CD4-positive, alpha-beta T cell treated with Interleukin-10 for 1 hour (primary cell): ENCODE results near the gene POU3F3.

Experiments used
- DNase-seq: peaks from one replicate; pipeline ENCODE4 v3.0.0-alpha.2; 2020

The POU3F3 gene

DNA sequence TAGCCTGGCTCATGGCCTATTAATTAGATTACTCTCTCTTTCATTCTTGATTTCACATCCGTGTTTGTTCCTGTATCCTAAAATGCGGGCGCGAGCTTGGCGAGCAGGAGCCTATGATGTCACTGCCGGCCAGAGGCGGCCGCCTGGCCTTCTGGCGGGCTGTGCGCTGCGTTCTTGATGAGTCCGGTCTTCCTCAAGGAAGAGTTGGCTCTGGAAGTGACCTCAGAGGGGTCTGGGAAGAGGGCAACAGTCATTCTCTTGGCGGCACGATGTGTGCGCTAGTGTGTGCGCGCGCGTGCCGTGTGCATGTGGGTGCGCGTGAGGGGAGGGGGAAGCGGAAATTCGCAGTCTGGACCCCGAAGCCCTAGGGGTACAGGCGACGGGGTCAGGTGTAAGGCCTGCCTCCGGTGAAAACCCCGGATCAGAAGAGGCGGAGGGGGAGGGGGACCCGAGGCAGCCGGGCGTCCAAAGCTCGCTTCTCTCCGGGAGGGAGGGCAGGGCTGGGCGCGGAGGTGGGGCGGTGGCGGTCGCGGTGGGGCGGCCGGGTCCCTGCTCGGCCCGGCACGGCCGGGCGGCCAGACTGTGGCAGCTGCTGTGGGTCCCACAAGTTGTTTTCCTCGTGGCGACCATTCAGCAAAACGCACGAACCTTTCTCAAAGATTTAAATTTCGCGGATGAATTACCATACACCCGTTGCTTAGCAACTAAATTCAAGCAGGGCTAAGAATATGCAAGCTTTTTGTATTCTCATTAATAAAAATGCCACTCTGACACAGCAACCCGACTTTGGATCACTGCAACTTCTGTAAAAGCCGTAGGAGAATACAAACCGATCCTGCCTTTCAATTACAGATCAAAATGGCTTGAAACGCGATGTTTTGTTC lies 8.4 kb downstream of the POU3F3 start:
- no peak for DNase-seq

- DNase-seq, result no peak
Observed at GRCh38 chr2:104863146-104863467, 9.2 kb downstream of the POU3F3 start.

- no peak for DNase-seq
Observed at GRCh38 chr2:104863468-104864279, 9.8 kb downstream of the POU3F3 start.

DNA sequence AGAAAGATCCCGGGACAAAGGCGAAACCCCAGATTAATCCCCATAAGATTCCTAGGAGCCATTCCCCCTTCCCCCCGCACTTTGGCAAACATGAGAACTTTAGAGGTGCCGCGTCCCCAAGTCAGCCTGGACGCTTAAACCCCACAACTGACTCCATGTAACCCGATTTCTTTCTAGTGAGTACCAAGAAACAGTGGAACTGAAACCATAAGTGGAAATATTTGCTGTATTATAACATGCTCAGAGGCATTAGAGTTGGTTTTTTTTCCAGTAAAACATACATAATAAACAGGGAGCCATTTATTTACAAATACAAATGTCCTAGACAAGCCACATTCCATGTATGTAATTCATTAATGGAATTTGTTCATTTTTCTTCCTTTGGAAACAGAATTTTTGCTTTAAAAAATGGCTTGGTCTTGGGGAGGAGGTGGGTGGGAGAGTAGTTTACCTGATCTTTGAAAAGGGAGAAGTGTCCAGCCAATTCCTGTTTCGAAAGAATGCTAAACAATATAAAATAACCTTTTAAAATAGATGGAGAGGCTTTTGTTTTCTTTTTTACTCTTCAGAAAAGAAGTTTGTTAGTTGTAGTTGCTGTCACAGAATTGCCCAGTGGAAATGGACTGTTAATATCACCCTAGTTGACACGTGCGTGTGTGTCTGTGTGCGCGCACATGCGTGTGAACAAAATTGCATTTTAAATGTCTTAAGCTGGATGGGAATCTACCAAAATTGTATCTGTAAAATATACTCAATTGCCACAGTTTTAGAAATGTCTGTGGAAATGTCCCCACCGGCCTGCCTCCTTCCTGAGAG lies 10.6 kb downstream of the POU3F3 start:
- no peak for DNase-seq

- DNase-seq, result no peak
Observed at GRCh38 chr2:104865096-104865470, 11.2 kb downstream of the POU3F3 start.

- no peak for DNase-seq
Observed at GRCh38 chr2:104866122-104866864, 12.4 kb downstream of the POU3F3 start.

DNA sequence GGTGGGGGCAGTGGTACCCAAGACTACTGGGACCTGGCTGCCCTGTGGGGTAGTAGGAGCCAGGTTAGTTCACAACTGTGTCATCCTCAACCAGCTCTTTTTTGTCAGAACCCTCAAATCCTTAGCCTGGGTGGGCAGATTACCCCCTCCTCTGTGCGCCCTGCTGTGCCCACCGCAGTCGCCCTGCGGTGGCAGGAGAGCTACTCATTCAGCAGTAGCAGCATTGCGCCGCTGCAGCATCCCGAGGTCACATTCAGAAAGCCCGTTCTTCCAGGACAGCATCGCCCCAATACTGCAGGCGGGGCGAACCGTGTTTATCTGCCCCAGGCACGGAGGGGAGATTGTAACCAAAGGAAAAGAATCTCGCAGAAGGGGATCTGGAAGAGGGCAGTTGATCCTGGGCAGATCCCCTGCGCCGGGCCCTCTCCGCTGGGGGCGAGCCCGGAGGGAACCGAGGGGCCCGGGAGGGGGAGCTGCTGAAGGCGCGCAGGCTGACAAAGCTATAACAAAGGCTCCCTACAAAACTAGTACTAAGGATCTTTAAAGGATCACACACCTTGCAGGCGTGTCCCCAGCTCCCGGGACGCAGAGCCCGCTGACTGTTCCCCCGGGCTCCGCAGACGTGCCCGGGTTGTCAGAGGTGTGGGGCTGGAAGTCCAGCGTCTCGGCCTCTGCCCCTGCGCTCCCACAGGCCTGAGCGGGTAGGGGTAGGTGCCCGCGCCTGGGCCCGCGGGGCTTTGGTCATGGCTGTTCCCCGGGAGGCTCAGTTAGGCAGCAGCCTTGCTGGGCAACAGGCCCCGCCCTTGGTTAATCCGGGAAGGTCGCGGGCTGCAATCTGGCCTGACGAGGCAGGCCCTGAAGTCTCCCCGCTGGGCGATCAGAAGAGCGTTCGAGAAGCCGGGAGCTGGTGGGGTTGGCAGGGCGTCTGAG lies 13.2 kb downstream of the POU3F3 start:
- DNase-seq, result no peak

DNA sequence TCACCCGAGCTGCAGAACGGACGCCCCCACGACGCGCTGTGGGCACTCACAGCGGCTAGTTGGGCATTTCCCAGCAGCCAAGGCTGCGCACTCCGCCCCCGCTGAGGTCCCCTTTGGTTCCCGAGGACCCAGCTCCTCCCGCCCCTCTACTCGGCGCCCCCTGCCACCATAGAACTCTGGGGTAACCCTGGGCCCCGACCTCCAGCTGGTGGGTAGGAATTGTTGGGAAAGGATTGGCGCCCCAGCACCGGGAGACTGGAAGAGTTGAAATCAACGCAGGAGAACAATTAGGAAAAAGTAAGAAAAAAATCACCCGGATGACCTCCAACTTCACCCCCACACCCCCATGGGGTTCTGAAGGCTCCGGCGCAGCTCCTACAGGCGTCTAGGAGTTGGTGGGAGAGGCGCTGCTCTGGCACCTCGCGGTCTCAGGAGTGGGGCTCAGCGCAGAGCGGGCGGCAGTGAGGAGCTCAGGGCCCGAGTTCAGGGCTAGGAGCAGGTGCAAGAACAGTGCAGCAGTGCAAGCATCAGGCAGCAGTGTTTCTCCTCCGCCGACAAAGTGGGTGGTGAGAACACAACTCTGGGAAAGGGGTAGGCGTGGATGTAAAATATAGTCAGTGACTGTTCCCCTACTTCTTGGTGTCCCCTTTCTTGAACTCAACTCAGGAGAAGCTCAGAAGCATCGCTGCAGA lies 14.0 kb downstream of the POU3F3 start:
- no peak for DNase-seq

DNA sequence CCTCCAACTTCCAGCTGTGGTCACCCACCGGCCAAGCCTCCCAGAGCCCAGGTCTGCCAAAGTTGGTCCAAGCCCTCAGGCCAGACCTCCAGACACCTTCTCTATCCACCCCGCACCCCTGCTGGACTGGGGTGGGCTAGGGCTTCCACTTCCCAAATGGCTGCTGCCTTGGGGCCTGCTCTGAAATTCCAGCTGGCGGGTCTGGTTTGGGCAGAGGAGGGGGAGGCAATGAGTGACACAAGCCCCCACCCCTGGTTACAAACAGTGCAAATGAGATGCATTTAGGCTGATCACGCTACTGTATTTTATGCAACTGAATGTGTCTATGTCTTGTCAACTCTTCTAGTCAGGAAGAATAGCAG lies 14.6 kb downstream of the POU3F3 start:
- no peak for DNase-seq

DNA sequence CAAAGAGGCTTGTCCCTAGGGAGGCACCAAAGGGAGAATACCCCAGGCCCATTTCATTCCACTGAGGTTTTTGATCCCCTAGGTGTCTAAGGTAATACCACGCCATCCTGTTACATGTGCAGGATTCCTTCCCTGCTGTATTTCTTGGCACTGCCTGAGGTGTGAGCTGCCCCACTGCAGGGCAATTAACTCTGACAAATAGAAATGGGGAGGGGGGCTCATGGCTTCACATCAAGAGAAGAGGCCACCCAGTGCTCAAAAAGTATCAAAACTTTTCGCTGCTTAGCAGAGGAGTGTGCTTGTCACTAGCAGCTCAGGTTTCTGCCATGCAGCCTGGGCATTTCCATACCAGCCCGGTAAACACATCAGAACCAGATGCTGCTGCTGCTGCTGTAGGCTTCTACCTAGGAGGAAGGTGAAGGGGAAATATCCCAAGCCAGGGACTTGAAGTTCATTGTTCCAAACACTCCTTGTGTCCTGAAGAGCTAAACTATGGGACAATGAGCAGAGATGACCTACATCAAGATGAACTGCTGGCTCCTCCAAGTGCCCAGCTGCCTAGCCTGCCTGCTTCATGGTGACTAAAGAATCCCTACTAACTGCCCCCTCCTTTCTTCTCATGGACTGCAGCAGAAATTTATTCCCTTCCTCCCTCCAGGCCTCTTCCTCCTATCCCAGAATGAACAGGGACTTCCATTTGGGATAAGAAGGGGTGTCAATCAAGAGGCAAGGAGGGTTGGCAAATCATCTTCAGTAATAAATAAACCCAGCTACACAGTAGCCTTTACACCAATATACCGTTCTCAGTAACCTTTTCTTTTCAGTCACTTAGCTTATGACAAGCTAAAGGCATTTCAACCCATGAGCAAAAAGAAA lies 16.4 kb downstream of the POU3F3 start:
- DNase-seq, result no peak

- DNase-seq, result no peak
Observed at GRCh38 chr2:104871649-104871971, 17.7 kb downstream of the POU3F3 start.

DNA sequence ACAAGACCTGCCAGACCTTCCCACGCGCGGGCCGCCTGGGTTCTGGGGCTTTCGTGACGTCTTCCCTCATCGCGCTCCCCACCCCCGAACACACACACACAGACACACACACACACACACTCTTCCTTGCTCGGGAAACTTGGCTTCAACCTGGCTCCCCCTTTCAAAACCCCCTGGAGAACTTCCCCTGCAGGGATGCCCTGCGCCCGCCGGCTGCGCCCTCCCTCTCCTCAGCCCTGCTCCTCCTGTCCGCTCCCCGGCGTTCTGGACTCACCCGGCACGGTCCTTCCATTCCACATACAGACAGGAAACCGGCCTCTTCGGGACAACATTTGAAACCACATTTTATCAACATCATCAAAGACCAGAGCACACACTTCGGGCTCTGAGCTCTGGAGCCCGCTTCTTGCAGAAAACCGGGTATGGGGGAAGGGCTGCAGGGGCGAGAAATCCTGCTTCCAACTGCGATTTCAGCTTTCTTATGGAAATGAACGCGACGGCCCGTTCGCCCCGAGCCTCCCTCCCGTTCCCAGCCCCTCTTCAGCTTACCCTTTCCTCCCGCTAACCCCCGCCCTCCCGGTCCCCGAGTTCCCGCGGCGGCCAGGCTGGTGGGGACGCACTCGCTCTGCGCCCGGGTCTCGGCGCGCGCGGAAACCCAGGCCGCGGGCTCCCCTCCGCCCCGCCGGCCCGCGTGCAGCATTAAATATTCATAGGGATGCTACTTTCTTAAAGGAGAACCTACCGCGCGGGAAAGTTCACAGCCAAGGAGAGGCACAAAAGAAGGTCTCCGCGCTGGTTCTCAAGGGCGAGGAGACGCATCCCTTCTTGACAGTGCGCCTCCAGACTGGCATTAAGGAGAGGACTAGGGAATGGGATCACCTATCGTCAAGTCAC lies 18.3 kb downstream of the POU3F3 start:
- DNase-seq, result no peak

DNA sequence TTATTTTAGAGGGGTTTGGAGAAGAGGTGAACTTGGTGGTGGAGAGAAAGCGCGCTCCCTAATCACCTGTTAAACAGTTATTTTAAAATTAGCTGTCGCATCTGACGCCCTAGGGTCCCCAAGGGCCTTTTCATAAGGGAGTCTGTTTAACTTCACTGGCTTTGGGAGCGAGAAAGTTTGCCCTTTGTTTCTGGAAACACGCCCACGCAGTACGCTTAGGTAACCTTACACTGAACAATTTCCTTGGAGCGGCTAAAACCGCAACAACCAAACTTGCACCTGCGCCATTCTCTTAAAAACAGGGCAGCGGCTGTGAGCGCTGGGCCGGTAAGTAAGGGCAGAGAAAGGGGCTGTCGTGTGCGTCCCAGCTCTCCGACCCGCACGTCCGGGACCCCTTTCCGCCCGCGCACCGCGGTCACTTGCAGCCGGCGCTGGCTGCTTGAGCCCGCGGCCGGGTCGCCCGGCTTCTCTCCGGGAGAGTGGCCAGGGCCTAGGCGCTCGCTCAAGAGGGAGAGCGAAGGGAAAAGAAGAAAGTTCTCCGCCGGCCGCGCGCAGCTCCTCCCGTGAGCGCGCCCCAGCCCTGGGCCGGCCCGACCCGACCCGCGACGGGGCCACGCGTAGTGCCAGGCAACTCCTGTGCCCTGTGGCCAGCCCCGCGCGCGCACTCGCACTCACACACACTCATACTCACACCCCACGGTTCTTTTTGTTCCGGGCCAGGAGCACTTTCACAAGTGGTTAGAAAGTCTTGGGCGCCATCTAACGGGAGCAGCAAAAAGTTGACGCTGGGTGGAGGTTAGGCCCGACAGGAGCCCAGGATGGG lies 19.2 kb downstream of the POU3F3 start:
- DNase-seq, result peak; percentile 30

- DNase-seq, result no peak
Observed at GRCh38 chr2:104873689-104874054, 19.8 kb downstream of the POU3F3 start.

GRCh38 chr2:104874230-104874629 lies 20.3 kb downstream of the POU3F3 start:
- DNase-seq, result no peak

- DNase-seq, result no peak
Observed at GRCh38 chr2:104875262-104875661, 21.3 kb downstream of the POU3F3 start.

- no peak for DNase-seq
Observed at GRCh38 chr2:104876606-104877570, 23.0 kb downstream of the POU3F3 start.
